Adrenal gland (tissue), 12 donors: ENCODE results near the gene STAT3. TPM values are rescaled to one million over a fixed set of nuclear protein-coding genes. Genes with fewer than 3 reads are reported as not detected.

Experiments
- DNase-seq, 7 donors: peaks; one replicate each; pipeline ENCODE4 v3.0.0-alpha.2; 2019 to 2020
- H3K27ac ChIP-seq, 5 donors: fragments of 200-600 bp; sonication (generic) in 4 of 5; 1 replicate in 3 of 5; 2 replicates in 2 of 5; pipeline versions ENCODE4 v1.5.1 to v1.8.0; 2016 to 2020; ENCODE audit warnings: mild to moderate bottlenecking in 1 of 5
- H3K27me3 ChIP-seq: fragments of 200-600 bp; 2 replicates; pipeline ENCODE4 v1.8.0; 2021
- H3K36me3 ChIP-seq, 2 donors: fragments of 200-600 bp; replicated peaks in 1 of 2; 1 replicate in 1 of 2; 2 replicates in 1 of 2; pipeline versions ENCODE4 v1.5.1 to v1.8.0; 2018 to 2022
- H3K4me1 ChIP-seq, 2 donors: fragments of 200-600 bp; replicated peaks in 1 of 2; 1 replicate in 1 of 2; 2 replicates in 1 of 2; pipeline versions ENCODE4 v1.5.1 to v1.8.0; 2018 to 2021
- H3K4me3 ChIP-seq, 4 donors: fragments of 200-600 bp; sonication (generic) in 3 of 4; one replicate each; pipeline ENCODE4 v1.5.1; 2016 to 2018
- H3K9me3 ChIP-seq, 3 donors: fragments of 200-600 bp; sonication (generic) in 1 of 3; replicated peaks in 1 of 3; 1 replicate in 2 of 3; 2 replicates in 1 of 3; pipeline versions ENCODE4 v1.5.1 to v1.8.0; 2016 to 2021
- CTCF ChIP-seq, 6 experiments: fragments of 450-650 bp in 4 of 6; fragments of 200-600 bp in 2 of 6; sonication (generic) in 1 of 6; IDR thresholded peaks; 1 replicate in 5 of 6; 2 replicates in 1 of 6; pipeline versions ENCODE4 v1.5.1 to v1.8.0; 2016 to 2021; ENCODE audit warnings: antibody characterized with exemption in 6 of 6, mild to moderate bottlenecking in 2 of 6, moderate library complexity in 1 of 6
- POLR2A ChIP-seq, 2 donors: fragments of 450-650 bp; IDR thresholded peaks; one replicate each; pipeline ENCODE4 v1.6.1; 2017; ENCODE audit warnings: antibody characterized with exemption in 2 of 2, mild to moderate bottlenecking in 2 of 2, moderate library complexity in 1 of 2
- WGBS, 4 donors: extraction: QIAGEN DNeasy Blood & Tissue Kit in 2 of 4; methylation state at CpG; one replicate each; pipeline versions ENCODE4 v1.1.5 to v1.1.7; 2013 to 2017; 5-methylcytosine and 5-hydroxymethylcytosine counted together
- intact Hi-C, 2 donors: fragments of 100-400 bp; cut with DNase I; formaldehyde crosslinking; loops; one replicate each; pipeline versions ENCODE4 v1.14.1 to v1.15.0; 2022 to 2023
- polyA plus RNA-seq, 3 donors: library from polyadenylated mRNA; stranded (reverse); fragments of 200-250 nt in 2 of 3; fragments of 350-450 nt in 1 of 3; fragmentation: Illumina TruSeq in 1 of 3; extraction: RNeasy Lipid Tissue Mini Kit (QIAGEN cat#74804) in 1 of 3; gene quantifications; one replicate each; pipeline ENCODE4 v1.2.3, GENCODE V29; 2013 to 2014
- total RNA-seq, 9 donors: library from RNA; depleted of rRNA in 4 of 9; stranded (reverse); fragments of >200 nt in 4 of 9; fragments of 120-200 nt in 1 of 9; fragmentation: NEBNext Ultra II Directional in 1 of 9; extraction: Animal tissue kit (Norgen Biotek cat#: 25700) in 1 of 9; gene quantifications; one replicate each; pipeline versions ENCODE4 v1.1.0 to v1.2.4, GENCODE V29; 2013 to 2023
- donor health status: healthy with polysubstance abuse.
- donor health status: Bipolar disorder and iron deficiency.
- donor health status: DM: yes; HTN: yes; CAD: no.
- donor health status: DM: no; HTN: no; CAD: no.
- donor health status: DM: no; HTN: no; CAD: no.
- donor health status: DM: yes; HTN: yes; CAD: no.

The STAT3 gene
- total and polyA plus RNA-seq, 12 donors: 31.0 to 282 (median 160) TPM

- WGBS, 4 donors: 86 to 94% (median 91%) methylated on average over 4 of the region's 4 CpGs
- H3K27me3 ChIP-seq: no peaks in the 10 kb centered on the region
- H3K4me3 ChIP-seq: no peak overlapping the region
- no peak for DNase-seq
- H3K9me3 ChIP-seq: no peaks in the 10 kb centered on the region
- peak overlapping the region in 3 of 5 donors; percentile 53 to 95 (median 90) for H3K27ac ChIP-seq
- no peak for TF ChIP-seq POLR2A (IDR thresholded peaks at IDR 0.05)
- TF ChIP-seq CTCF (IDR thresholded peaks at IDR 0.05): no peak
- H3K4me1 ChIP-seq: peaks cover 26 to 57% of the 10 kb centered on the region in 2 donors
- H3K36me3 ChIP-seq: peaks cover 0 to 85% of the 10 kb centered on the region in 2 donors
- intact Hi-C loops: loop anchor here in 1 of 2 donors (10.0 kb wide), 1 partner anchor 211 kb away; no protein-coding TSS in a partner anchor
Observed at GRCh38 chr17:42313389-42313772, 74.9 kb downstream of the STAT3 start.

GRCh38 chr17:42312285-42313130 lies 75.7 kb downstream of the STAT3 start:
- DNase-seq: peak; percentile 92 to 96 (median 94)
- Histone ChIP-seq H3K27me3 (no peaks in the 10 kb centered on the region), H3K4me3 (peak overlapping the region in 1 of 4 donors; percentile 21), H3K4me1 (peaks cover 26 to 57% of the 10 kb centered on the region in 2 donors), H3K36me3 (peaks cover 0 to 85% of the 10 kb centered on the region in 2 donors), H3K9me3 (no peaks in the 10 kb centered on the region), H3K27ac (peak overlapping the region; percentile 81 to 96 (median 90))
- intact Hi-C loops: loop anchor here in 1 of 2 donors (10.0 kb wide), 1 partner anchor 212 kb away; no protein-coding TSS in a partner anchor
- 0 to 34% (median 14%) methylated on average over 8 to 54 of the region's 54 CpGs for WGBS, 4 donors
- peak in 1 of 2 donors; percentile 75 for TF ChIP-seq POLR2A (IDR thresholded peaks at IDR 0.05)
- TF ChIP-seq CTCF (IDR thresholded peaks at IDR 0.05): peak; percentile 36 to 66 (median 57)

- Histone ChIP-seq H3K36me3 (peaks cover 0 to 85% of the 10 kb centered on the region in 2 donors), H3K9me3 (no peaks in the 10 kb centered on the region), H3K27me3 (no peaks in the 10 kb centered on the region), H3K27ac (peak overlapping the region; percentile 81 to 96 (median 90)), H3K4me3 (peak overlapping the region in 1 of 4 donors; percentile 21), H3K4me1 (peaks cover 26 to 57% of the 10 kb centered on the region in 2 donors)
- intact Hi-C loops: loop anchor here in 1 of 2 donors (10.0 kb wide), 1 partner anchor 213 kb away; no protein-coding TSS in a partner anchor
- peak in 3 of 7 donors; percentile 22 to 40 (median 29) for DNase-seq
- TF ChIP-seq POLR2A (IDR thresholded peaks at IDR 0.05) (no peak), CTCF (IDR thresholded peaks at IDR 0.05) (no peak)
- WGBS, 4 donors: 5 to 10% (median 7%) methylated on average over 5 of the region's 5 CpGs
Observed at GRCh38 chr17:42312035-42312284, 76.3 kb downstream of the STAT3 start.

GRCh38 chr17:42311240-42312034 lies 76.8 kb downstream of the STAT3 start:
- no peaks in the 10 kb centered on the region for H3K9me3 ChIP-seq
- peaks cover 0 to 85% of the 10 kb centered on the region in 2 donors for H3K36me3 ChIP-seq
- DNase-seq: peak; percentile 92 to 99 (median 98)
- WGBS, 4 donors: 13 to 38% (median 28%) methylated on average over 16 to 19 of the region's 19 CpGs
- intact Hi-C loops: loop anchor here in 1 of 2 donors (10.0 kb wide), 1 partner anchor 213 kb away; no protein-coding TSS in a partner anchor
- no peaks in the 10 kb centered on the region for H3K27me3 ChIP-seq
- TF ChIP-seq CTCF (IDR thresholded peaks at IDR 0.05) (no peak), POLR2A (IDR thresholded peaks at IDR 0.05) (peak in 1 of 2 donors; percentile 87)
- peaks cover 27 to 57% of the 10 kb centered on the region in 2 donors for H3K4me1 ChIP-seq
- H3K27ac ChIP-seq: peak overlapping the region; percentile 81 to 96 (median 90)
- H3K4me3 ChIP-seq: peak overlapping the region in 1 of 4 donors; percentile 21
